Tibial nerve (tissue), 4 donors: ENCODE data around the gene NRG2.

Source experiments
- CTCF ChIP-seq, 5 experiments: fragments of 200-600 bp in 3 of 5; fragments of 450-650 bp in 2 of 5; sonication (generic) in 3 of 5; IDR thresholded peaks; one replicate each; pipeline ENCODE4 v1.5.1; 2016 to 2019; ENCODE audit warnings: antibody characterized with exemption in 5 of 5, mild to moderate bottlenecking in 3 of 5, moderate library complexity in 2 of 5
- EP300 ChIP-seq, 2 donors: sonication (generic); formaldehyde crosslinking; IDR thresholded peaks; one replicate each; pipeline ENCODE4 v1.6.1; 2017; ENCODE audit warnings: antibody characterized with exemption in 2 of 2, mild to moderate bottlenecking in 1 of 2

DNA sequence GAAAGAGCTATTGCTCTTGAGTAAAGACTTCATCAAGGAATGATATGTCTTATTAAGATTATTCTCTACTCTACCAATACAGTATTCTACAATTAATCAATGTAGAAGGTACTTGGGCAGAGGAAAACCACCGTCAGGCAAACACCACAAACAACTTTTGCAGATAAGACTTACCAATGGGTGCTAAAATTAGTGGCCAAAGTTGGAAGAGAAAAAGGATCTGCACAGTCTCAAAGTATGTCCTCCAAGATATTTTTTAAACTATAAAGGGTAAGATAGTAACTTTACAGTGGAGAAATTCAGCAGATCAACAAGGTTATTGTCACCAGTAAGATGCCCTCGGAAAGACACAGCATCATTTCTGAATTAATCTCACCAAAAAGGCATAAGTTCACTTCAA is 38.9 kb downstream of the NRG2 start:
- TF ChIP-seq EP300 (IDR thresholded peaks at IDR 0.05) (no peak), CTCF (IDR thresholded peaks at IDR 0.05) (no peak)
